Hepatocyte (in vitro differentiated cells): ENCODE results near the gene OR1L8.

Experiments used
- CTCF ChIP-seq: fragments of 200-600 bp; sonication (generic); IDR thresholded peaks from 2 replicates; pipeline ENCODE4 v1.5.1; 2016; ENCODE audit warnings: antibody characterized with exemption, mild to moderate bottlenecking; ENCODE audit not compliant: poor library complexity
- EZH2 ChIP-seq: fragments of 200-600 bp; sonication (generic); IDR thresholded peaks from 2 replicates; pipeline ENCODE4 v1.6.1; 2016; ENCODE audit warnings: antibody characterized with exemption, mild to moderate bottlenecking, borderline replicate concordance
- EZH2phosphoT487 ChIP-seq: fragments of 200-600 bp; sonication (generic); IDR thresholded peaks from one replicate; pipeline ENCODE4 v1.6.1; 2018; ENCODE audit warnings: antibody characterized with exemption, mild to moderate bottlenecking, low read depth, moderate library complexity; ENCODE audit not compliant: unreplicated experiment, severe bottlenecking

GRCh38 chr9:122614362-122614761 is 31.2 kb upstream of the OR1L8 start, which contains the start of gene OR1Q1:
- TF ChIP-seq CTCF: no peak
- TF ChIP-seq EZH2: no peak
- TF ChIP-seq EZH2phosphoT487: no peak
